HG02798 (cell line): ENCODE measurements around the gene GLYATL1.

Experiments
- ATAC-seq: cut with Tn5 transposase; IDR thresholded peaks from one replicate; pipeline ENCODE4 v1.9.1; 2021; ENCODE audit warnings: mild to moderate bottlenecking; ENCODE audit not compliant: unreplicated experiment, poor library complexity

The GLYATL1 gene

GRCh38 chr11:58939277-58939676, at the start of gene GLYATL1:
Gene GLYATL1 (plus strand): TSS chr11:58939488. CDS start chr11:58947088, 7,600 bp downstream.
- no peak for ATAC-seq

- no peak for ATAC-seq
Measured at GRCh38 chr11:58893899-58894298, 45.4 kb upstream of the GLYATL1 start.

- ATAC-seq: no peak
Measured at GRCh38 chr11:58898106-58898505, 41.2 kb upstream of the GLYATL1 start.

- peak; percentile 71 for ATAC-seq
Measured at GRCh38 chr11:58900479-58901420, 38.5 kb upstream of the GLYATL1 start.

- no peak for ATAC-seq
Measured at GRCh38 chr11:58902881-58903280, 36.4 kb upstream of the GLYATL1 start.

GRCh38 chr11:58905011-58905720, 34.1 kb upstream of the GLYATL1 start:
- ATAC-seq: no peak

GRCh38 chr11:58905721-58906547, 33.4 kb upstream of the GLYATL1 start:
- ATAC-seq: no peak

GRCh38 chr11:58907780-58908179, 31.5 kb upstream of the GLYATL1 start:
- no peak for ATAC-seq

- no peak for ATAC-seq
Measured at GRCh38 chr11:58912124-58912523, 27.2 kb upstream of the GLYATL1 start.

- no peak for ATAC-seq
Measured at GRCh38 chr11:58913685-58914084, 25.6 kb upstream of the GLYATL1 start.

- ATAC-seq: no peak
Measured at GRCh38 chr11:58914821-58915543, 24.3 kb upstream of the GLYATL1 start.

GRCh38 chr11:58916637-58917036, 22.7 kb upstream of the GLYATL1 start:
- ATAC-seq: no peak

- no peak for ATAC-seq
Measured at GRCh38 chr11:58917159-58917783, 22.0 kb upstream of the GLYATL1 start.

GRCh38 chr11:58919561-58919960, 19.7 kb upstream of the GLYATL1 start:
- ATAC-seq: no peak

- ATAC-seq: no peak
Measured at GRCh38 chr11:58919980-58920379, 19.3 kb upstream of the GLYATL1 start.

GRCh38 chr11:58921778-58922390, 17.4 kb upstream of the GLYATL1 start:
- ATAC-seq: no peak

- ATAC-seq: no peak
Measured at GRCh38 chr11:58922479-58922878, 16.8 kb upstream of the GLYATL1 start.

- peak; percentile 84 for ATAC-seq
Measured at GRCh38 chr11:58923300-58923788, 15.9 kb upstream of the GLYATL1 start.

GRCh38 chr11:58924230-58924629, 15.1 kb upstream of the GLYATL1 start:
- no peak for ATAC-seq
